ENCODE results near the gene BMP10. TPM values are rescaled to one million over a fixed set of nuclear protein-coding genes. Genes with fewer than 3 reads are reported as not detected.

The BMP10 gene
- total RNA-seq, 1 donor from 2014 or later = not detected

DNA sequence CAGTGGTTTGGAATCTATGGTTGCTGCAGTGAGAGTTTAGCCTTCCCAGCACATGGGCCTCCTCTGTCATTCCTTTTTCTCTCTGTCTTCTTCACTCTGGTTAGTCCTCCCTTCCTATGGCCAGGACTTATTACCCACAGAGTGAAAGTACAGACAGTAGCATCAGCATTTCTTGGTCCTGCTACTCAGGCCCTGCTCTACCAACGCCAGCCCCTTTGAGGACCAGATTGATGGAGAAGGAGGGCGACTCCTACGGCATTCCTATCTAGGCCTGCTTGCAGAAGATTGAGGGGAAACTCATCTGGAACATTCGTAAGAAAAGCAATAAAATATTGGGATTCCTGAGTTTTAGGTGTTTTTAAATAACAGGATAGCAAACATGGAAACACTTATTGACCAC lies 43.5 kb downstream of the BMP10 start:
- no peak for DNase-seq (ENCODE audit: extremely low read depth, low read depth, low spot score)

DNA sequence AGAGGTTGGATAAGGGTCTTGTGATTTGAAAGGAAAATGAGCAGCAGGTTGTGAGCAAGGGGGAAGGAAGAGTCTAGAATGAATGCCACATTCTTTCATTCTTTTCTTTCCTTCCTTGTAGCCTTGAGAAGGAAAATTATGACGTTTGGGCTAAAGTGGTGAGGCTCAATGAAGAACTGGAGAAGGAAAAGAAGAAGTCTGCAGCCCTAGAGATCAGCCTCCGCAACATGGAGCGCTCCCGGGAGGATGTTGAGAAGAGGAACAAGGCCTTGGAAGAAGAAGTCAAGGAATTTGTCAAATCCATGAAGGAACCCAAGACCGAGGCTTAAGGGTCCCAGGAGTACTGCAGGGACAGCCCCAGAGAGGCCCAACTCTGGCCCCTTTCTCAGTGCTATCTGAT lies 45.3 kb downstream of the BMP10 start:
- no peak for DNase-seq (ENCODE audit: extremely low read depth, low read depth, low spot score)

DNA sequence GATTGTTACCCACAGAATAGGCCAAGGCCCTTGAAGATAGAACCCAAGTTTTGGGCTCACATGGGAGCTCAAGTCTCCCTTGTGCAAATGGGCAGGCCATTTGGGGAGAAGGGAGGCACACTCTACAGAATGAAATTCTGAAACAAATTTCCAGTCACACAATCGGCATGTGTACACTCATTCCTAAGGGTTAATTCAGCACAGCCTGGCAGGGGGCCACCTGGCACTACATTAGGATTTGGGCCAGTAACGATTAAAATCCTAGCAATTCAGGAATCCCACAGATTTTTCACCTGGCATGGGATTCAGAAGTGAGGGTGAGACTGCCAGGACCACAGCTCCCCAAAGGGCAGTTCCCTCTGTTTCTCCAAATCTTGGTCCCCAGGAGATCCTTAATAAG lies 46.4 kb downstream of the BMP10 start:
- DNase-seq (ENCODE audit: extremely low read depth, low read depth, low spot score) = no peak

DNA sequence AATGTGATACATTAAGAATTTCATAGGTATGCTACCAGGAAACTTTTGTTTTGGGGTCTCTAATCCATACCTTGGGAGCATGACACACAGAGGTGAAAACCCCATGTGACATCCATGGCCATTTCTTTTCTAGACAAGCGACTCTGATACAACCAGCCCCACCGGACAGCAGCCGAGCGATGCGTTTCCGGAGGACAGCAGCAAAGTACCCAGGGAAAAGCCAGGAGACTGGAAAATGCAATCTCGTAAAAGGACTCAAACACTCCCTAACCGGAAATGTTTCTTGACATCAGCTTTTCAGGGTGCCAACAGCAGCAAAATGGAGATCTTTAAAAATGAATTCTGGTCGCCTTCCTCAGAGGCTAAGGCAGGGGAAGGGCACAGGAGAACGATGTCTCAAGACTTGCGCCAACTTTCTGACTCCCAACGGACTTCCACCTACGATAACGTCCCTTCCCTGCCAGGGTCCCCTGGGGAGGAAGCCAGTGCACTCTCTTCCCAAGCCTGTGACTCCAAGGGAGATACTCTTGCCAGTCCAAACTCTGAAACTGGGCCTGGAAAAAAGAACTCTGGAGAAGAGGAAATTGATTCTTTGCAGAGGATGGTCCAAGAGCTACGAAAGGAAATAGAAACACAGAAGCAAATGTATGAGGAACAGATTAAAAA lies 48.9 kb downstream of the BMP10 start:
- DNase-seq (ENCODE audit: extremely low read depth, low read depth, low spot score) = no peak

DNA sequence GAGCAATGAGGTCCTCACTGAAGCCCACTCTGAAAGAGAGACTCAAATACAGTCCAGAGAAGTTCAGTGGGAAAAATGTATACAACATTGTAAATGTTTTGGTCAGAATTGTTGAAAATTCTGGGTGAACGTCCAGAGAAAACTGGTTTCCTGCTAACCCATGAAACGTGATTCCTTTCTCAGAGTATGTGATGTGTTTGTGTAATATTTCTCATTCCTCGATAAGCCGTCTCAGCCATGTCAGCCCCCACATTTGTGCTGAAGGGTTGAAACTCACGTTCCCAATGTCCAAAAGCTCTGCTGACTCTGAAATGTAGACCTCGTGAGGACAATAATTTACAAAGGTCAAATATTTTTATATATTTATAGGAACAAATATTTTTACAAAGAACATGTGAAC lies 51.6 kb downstream of the BMP10 start:
- DNase-seq (ENCODE audit: extremely low read depth, low read depth, low spot score) = no peak

DNA sequence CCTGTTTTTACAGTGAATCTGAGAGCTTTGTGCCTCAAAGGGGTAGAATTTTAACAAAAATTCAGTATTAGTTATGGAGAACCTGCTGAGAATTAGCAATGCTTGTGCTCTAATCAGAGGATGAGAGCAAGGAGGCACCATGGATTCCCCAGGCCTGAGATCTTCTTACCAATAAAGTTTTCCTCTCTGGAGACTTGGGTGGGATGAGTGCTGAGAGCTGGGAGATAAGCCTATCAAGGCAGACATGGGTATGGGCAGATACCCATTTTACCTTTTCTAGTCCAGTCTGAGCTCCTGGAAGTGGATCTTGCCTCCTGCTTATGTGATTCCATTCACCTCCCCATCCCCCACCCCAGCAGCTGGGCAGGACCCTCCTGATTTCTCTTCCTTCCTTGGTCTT lies 53.9 kb downstream of the BMP10 start:
- DNase-seq (ENCODE audit: extremely low read depth, low read depth, low spot score) = no peak

Other genes with a start within 250 kb of the BMP10 start
- gene PROKR1, start 227.8 kb downstream of the BMP10 start, total RNA-seq = not detected in 2 replicates
- 24.9 and 32.2 TPM in 2 replicates for gene ARHGAP25, start 136.6 kb downstream of the BMP10 start, total RNA-seq
- not detected in 2 replicates for gene GKN2, start 81.5 kb upstream of the BMP10 start, total RNA-seq
- not detected in 2 replicates for gene GKN1, start 103.2 kb upstream of the BMP10 start, total RNA-seq
- 43.1 and 46.6 TPM in 2 replicates for gene ANTXR1, start 141.8 kb upstream of the BMP10 start, total RNA-seq

All from glomerular endothelial cell (primary cell).